ENCODE results near the gene CEP44.
"Not testable (repeated sequence)": the region's sequence is repeated elsewhere in the genome, so short reads cannot be mapped to it uniquely, and the experiment has no call there.

Gene CEP44, protein sequence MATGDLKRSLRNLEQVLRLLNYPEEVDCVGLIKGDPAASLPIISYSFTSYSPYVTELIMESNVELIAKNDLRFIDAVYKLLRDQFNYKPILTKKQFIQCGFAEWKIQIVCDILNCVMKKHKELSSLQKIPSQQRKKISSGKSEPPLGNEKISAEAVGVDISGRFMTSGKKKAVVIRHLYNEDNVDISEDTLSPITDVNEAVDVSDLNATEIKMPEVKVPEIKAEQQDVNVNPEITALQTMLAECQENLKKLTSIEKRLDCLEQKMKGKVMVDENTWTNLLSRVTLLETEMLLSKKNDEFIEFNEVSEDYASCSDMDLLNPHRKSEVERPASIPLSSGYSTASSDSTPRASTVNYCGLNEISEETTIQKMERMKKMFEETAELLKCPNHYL

DNA sequence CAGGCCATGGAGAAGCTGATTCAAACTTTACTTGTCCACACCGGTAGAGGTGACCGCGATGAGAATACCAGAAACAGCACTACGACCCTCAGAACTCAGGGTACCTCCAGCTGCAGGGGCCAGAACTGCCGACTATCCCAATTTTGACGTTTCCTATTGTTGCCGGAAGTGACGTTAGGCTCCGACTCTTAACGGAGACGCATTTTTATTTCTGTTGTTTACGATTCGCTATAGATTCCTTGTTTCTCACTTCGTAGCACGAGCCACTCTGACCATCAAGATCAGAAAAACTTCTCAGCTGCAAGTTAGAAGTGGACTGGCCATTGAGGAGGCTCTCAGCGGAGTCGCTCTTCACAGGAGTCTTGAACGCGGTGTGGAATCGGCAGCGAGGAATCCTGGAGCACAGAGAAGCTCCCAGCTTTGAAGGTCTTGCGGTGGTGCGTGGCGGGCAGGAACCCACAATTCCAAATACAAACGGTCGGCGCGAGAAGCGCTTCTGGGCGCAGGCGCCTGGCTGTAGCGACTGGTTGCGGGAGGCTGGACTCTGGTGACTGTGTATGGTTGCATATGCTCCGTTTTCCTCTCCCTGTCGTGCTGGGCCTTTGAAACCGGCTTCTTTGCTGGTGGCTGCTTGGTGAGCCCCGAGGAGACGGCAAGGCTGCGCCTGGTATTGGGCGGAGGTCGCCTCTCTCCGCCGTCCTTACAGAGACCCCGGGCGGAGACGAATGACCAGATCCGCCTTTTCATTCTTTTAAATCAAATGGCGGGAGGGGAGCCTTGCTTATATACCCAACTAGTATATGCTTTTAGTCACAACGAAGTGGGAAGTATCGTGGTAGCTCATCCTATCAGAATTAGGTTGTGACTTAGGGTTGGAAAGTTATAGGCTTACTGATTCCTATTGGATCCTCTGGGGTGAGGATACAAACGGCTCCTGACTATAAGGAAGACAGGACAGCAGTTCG is at the start of gene CEP44, which contains the start of gene FBXO8:
Gene CEP44, plus strand, starts transcription at position 405 of the 965 bp plus-strand sequence. CDS start 15,211 bp downstream, outside the sequence.
Gene FBXO8, minus strand, starts transcription at position 161 of the 965 bp plus-strand sequence. CDS start 20,575 bp downstream, outside the sequence.
- peak; percentile 62 to 71 for DNase-seq

DNA sequence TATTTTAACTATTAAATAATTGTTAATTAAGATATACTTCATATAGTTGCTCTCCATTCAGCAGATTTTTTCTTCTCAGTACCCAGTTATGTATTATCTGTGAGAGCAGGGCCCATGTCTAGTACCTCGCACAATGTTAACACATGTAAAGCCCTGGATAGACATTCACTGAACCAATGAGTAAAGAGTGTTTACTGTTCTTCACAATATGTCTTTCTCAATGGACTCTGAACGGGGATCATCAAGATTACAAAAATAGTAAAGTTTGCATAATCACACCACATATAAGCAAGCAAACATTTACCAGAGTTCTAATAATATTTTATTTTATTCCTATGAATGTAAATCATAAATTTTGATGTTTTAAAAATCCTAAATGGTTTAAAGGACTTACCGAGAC is 47.4 kb upstream of the CEP44 start:
- DNase-seq, result no peak

DNA sequence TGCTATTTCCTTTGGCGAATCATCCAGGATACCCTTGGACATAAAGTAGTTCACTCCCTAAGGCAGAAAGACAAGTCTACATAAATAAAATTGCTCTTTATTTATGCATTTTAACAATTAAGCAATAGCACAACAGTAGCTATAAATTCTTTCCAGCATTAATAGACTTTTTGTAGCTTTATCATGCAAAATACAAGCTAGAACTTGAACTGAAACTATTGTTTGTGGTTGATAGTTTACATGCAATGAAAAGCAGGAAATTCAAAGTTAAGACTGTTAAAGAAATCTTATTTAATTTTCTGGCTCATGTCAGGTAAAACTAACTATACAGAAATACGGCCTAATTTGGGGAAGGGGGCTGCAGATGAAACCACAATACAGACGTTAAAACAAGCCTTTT is 42.5 kb upstream of the CEP44 start:
- no peak for DNase-seq

DNA sequence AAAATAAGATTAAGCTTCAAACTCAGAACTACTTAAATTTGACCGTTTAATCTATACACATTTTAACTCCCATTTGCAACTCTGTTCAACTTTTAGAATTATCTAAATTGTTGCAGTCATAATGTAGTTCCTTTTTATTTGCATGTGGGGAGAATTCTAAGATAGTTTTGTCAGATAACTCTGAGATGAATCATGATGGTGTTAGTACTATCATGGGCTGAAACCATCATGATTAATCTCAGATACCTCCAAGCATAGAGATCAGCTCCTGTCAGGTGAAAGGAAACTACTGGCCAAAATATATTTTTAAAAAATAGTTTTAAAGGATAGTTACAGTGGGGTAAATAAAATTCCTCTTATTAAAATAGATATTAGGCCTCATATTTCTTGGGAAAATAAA is 39.3 kb upstream of the CEP44 start:
- no peak for DNase-seq

DNA sequence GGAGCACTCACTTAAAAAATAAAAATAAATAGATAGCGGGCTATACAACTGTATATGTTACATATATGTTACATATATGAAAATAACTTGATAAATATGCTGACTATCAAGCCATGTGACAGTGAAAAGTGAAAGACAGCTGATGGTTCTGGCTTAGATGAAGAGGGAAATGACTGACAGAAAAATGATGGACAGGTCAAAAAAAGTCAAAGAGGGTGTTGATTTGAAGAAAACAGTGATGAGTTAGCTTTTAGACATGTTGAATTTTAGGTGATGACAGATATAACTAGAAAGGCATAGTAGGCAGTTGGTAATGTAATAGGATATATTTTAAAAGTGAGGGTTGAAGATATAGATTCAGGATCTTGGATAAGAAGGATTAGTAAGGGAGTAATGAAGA is 38.0 kb upstream of the CEP44 start:
- no peak for DNase-seq

DNA sequence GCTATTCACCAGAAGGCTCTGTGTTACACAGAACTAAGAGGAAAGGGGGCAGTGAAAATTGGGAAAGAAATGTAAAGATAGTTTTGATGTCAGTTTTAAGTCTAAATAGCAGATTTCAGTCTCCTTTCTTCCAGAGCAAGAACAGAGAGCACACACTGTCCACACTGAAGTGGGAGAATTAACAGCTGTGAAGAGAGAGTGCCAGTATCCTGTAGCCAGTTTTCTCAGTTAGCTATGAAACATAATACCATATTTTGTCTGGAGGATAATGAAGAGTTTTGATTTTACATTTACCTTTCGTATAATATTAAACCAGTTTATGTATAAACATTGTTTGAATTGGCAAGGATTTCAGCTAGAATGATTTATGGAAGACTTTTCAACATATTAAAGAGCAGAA is 35.3 kb upstream of the CEP44 start:
- DNase-seq, result no peak

DNA sequence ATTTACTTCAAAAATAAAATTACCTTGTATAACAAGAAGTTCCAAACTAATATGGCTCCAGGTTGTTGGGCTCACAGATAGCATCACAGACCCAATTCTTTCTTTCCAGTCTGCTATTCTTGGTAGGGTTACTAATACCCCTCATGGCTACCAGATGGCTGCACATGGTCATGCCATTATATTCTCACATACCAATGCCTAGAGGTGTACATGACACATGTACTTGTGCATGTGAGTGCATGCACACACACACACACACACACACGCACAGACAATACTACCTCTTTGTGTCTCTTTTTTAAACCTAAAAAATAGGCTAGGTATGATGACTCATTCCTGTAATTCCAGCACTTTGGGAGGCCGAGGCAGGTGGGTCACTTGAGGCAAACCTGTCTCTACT is 31.3 kb upstream of the CEP44 start:
- DNase-seq, result no peak

DNA sequence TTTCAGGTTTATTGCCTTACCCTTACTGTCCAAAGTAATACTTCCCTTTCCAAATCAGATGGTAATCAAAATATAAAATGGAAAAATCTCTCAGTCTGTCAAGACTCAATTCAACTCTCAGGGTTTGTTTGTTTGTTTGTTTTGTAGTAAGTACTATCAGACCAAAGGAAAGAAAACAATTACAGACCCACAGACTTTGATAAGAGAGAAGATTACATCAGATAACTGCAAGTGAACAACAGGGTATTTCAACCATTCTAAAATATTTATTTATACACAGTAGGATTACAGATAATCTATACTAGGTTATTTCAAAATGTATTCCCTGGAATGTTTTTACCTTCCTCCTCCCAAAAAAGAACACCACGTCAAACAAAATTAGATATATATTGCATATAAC is 29.1 kb upstream of the CEP44 start:
- no peak for DNase-seq

DNA sequence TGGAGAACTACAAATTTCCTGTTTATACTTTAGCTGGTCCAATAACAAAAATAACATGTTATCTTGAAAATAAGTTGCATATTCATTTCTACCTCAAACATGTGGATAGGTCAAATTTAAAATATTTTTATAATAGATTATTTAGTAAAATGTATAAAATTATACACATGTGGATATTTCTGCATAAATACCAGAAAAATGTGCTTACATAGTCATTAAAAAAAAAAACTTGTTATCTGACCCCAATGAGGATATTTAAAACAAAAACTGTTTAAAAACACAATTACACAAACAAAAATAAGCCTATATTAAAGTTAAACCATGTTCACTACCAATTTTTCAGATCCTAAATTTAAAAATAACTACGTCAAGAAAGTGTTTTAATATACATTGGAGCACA is 28.3 kb upstream of the CEP44 start:
- DNase-seq, result no peak

DNA sequence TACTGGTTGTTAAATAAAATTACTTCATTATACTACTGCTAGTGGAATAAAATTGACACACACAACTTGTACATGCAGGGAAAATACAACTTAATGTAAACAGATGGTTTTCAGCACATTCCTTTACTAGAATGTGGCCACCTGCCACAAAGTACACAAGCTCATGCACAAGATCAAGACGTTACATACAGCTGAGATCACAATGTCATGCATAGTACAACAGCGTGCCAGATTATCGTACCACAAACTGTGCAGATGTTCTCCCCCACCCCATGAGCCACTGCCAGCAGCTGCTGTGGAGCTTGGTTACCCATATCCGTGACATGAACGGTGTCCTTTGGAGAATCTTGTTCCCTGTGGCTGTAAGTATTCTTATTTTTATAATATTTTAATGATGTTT is 27.9 kb upstream of the CEP44 start:
- no peak for DNase-seq

DNA sequence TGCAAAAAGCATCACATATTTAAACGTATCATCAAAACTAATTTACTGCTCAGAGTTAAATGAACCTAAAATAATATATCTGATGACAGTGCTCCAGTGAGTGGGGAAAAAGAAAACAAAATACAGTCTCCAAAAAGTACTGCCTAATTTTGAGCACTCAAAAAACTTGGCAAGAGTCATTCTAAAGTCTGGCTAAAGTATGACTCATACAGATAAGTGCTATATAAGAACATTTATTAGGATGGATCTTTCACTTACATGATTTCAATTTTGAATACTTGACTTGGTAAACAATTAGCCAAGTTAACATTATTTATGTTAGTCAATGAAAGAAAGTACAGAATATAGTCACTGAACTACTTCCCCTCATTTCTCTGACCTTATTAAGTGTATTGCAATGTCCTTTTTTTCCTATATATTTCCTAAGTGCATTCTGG is 27.4 kb upstream of the CEP44 start:
- DNase-seq, result no peak

DNA sequence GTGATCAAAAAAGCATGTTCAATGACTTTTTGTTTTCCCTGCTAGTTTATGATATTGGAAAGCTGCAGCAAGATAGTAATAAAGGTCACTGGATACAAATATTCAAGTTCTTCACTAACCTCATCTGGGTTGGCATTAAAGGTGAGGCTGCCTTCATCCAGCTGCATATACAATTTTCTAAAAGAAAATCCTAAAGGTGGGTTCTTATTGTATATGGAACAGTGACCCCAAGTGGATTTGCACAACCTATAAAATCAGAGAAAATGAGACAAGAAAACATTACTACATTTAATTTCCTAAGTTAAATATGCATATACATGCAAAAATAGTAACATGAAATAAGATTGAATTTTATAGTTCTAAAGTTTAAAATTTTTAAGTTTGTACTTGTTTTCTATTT is 24.1 kb upstream of the CEP44 start:
- DNase-seq, result no peak

DNA sequence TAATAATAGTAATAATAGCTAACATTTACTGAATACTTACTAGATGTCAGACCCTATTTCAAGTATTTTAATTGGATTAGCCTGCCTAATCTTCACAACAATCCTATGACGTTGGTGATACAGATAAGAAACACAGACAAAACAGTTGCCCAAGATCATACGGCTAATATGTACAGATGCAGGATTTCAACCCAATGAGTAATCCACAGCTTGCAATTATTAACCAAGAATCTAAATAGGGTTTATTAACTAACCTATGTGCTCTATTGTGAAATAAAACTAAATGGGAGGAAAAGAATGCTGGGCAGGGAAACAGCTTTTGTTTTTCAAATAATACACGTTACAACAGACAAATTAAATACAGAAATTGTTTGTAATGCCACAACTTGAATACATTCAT is 23.6 kb upstream of the CEP44 start:
- DNase-seq, result no peak

DNA sequence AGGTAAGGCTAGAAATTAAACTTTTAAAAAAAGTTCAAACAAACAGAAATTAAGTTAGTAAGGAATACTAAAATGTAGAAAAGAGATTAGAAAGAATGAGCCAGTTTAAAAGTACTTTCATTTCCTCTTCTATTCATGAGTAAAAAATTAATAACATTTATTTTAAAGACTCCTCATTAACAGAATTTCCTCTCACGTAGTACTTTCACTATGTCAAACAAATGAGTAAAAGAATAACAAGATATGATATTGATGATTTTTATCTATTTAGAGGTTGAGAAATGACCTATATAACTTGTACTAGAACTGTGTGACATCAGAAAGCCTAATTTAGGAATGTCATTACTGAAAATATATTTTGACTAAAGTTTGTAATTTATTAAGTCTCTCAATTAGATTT is 22.3 kb upstream of the CEP44 start:
- DNase-seq, result not testable (repeated sequence)

DNA sequence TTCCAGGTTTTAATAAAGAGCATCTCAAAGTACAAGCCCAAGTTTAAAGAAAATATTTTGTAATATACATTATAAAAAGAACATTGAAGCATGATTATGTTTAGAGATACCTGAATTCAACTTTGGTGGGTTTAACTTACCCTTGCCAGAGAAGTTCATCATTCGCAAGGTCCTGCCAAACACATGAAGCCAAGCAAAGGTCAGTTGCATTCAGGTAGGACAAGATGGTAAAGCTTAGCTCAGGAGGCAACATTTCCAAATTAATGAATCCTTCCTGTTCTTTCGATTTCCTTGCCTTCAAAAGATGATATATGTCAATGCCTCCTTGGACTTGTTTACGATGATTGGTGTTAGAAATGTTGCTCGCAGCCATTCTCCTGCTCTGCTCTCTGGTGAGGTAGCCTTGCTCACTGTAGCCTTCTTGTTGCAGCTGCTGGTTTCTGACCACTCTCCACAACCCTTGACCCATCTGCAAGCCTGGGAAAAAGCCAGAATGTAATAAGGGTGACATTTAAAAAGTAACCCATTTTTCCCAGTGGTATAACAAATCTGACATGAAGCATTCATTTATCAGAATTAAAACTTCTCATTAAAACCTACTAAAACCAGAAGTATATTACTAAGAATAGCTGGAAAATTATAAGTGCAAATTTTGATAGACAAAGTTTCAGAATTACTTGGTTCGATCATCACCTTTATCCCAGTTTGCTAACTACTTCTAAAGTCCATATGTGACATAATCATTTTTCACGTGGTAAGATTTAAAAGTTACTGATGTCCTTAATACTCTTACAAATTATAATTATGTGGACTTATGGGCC is 20.9 kb upstream of the CEP44 start:
- DNase-seq, result no peak

DNA sequence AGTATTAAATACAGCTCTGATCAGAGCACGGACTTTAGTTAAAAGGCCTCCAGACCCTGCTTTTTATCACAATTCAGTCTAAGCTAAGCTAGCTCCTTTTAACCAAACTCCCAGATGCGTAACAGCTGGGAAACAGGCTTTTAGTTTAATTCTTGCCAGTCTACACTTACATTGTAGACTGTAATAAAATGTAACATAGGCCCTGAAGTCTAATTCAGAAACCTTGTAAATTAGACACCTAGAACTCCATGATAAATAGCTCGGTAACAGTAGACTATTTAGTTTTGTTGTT is 20.3 kb upstream of the CEP44 start:
- no peak for DNase-seq

DNA sequence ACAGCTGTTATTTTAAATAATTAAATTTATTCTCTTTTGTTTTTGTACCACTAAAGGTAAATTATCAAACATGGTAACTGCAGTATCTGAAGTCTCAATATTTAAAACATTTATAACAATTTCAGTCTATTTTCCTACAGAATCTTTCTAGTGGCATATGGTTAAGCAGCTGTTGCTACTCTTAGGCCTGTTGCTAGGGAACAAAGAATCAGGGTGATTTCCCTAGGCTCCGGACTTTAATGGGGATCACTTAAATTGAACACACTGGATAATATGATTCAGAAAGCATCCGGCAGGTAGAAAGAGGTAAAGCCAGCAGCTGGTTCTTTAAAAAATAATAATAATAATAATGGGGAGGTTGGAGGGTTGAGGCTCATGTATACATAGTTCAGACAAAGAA is 17.8 kb upstream of the CEP44 start:
- DNase-seq, result no peak

DNA sequence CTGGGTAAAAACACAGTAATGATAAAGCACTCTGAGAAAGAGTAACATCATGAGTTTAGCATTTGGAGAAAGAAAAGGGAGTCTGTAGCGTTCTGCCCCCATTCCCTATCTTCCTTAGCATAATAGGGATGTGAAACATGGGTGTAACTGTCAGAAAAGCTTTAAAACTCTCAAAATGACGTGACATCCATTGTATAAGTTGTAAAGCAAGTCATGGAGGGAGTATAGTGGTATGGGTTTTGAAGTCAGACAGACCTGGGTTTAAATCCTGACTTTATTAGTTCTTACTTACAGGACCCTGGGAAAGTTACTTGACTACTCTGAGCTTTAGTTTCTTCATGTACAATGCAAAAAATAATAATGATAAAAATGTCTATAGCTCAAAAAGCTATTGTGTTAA is 17.3 kb upstream of the CEP44 start:
- no peak for DNase-seq

DNA sequence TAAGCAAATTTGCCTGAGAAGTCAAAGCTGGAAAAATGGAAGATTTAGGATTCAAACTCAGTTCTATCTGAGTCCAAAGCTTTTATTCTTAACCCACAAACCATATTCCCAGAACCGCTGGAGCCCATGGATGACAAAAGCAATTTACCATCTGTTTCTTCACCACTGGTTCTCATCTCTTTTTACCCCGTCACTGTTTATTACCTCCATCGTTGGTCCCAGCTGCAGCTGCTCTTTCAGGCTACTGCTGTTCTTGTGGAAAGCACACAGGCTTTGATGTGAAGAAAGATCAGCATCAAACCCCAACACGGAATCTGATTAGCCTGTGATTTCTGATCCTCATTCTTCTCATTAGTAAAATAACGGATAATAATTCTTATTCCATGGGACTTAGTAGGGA is 9.8 kb upstream of the CEP44 start:
- no peak for DNase-seq

DNA sequence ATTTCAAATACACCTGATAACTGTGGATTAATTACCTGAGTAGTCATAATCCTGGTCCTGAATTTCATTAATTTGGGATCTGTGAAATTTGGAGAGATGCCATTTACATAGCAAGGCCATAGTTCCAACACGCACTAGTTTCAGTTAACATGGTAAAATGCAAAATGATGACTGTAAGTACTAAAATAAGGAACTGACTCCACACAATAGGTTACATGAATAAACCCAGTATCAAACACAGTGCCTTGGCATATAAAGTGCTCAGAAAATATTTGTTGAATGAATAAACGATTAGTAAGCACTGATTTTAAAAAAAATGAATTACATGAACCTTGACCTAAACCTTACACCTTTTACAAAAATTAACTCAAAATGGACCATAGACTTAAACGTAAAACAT is 9.3 kb upstream of the CEP44 start:
- DNase-seq, result no peak

DNA sequence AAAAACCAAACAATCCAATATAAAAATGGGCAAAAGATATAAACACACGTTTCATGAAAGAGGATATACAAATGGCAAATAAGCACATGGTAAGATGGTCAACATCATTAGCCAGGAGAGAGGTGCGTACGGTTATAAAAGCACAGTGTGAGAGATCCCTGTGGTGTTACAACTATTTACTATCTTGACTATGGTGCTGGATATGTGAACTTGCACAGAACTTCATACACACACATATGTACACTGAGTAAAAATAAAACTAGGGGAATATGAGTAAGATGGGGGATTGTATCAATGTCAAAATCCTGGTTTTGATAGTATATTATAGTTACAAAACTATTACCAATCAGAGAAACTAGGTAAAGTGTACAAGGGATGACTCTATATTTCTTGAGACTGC is 8.6 kb upstream of the CEP44 start:
- no peak for DNase-seq

DNA sequence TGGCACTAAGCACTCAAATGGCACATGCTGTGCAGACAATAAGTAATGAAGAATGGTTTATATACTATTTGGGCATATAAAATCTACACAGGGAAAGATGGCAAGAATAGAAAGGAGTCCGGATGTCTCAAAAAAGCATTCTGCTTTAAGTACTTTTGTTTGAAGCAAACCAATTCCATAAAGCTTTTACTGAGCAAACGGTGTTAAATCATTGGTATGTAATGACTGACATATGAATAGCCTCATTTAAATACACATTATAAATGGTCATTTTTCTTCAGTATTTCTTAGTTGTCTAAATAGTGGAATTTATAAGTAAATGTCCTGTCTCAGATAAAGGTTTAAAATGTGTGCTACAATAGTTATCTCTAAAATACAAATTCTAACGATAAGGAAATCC is 6.3 kb upstream of the CEP44 start:
- no peak for DNase-seq

DNA sequence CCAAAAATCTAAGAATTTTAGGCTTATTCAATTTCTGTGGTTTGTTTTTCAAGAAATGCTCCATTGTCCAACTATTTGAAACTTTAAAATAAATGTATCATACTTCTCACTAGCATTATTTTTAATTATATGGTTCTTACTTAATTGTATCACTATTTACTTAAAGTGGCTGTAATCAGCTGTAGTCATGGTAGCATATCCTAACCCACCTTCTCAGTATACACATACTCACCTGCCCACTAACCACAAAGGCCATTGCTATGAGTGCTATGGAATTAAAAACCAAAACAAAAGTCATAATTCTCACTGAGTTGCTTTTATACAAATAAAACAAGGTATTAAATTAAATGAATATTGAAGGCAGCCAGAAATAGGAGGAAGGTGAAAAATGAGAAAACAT is 5.2 kb upstream of the CEP44 start:
- no peak for DNase-seq
